GM21447 (cell line): ENCODE data around the gene SRC.

Source experiments
- ATAC-seq: cut with Tn5 transposase; IDR thresholded peaks from one replicate; pipeline ENCODE4 v1.9.1; 2021; ENCODE audit not compliant: unreplicated experiment

Gene SRC

DNA sequence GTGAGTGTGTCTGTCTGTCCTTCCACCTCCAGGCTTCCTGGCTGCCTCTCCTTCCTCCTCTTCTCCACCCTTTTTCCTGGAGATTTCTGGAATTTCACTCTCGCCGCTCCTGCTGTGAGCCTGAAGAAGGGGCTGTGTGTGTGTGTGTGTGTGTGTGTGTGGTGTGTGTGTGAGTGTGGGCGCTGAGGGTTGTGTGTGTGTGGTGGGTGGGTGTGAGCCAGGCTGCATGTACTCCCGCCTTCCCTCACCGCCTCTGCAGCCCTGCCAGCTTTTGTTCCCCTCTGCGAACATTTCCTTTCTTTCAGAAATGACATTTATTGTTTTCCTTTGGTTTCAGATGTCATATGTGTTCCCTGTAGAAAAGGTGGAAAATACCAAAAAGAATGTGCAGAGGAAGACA lies 76.0 kb downstream of the SRC start:
- no peak for ATAC-seq

DNA sequence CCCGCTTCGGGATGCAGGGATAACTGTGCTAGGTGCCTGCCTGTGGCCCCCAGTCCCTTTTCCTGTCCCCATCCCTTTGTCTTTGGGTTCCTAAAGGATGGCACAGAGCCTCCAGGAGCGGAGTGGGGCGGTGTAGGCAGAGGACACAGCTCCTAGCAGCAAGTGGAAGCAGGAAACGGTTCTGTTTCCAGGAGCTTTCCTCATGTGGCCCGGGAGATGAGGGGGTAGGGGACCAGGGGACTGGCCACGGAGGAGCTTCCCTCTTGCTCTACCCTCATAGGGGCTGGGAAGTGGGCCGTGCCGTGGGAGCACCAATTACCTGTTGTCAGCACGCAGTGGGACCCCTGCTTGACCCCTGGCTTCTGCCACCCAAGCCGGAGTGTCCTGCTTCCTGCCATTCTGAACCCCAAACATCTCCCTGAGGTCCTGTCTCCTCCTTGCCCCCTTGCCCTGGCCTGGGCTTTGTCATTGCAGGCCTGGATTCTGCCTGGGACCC lies 76.9 kb downstream of the SRC start:
- no peak for ATAC-seq

DNA sequence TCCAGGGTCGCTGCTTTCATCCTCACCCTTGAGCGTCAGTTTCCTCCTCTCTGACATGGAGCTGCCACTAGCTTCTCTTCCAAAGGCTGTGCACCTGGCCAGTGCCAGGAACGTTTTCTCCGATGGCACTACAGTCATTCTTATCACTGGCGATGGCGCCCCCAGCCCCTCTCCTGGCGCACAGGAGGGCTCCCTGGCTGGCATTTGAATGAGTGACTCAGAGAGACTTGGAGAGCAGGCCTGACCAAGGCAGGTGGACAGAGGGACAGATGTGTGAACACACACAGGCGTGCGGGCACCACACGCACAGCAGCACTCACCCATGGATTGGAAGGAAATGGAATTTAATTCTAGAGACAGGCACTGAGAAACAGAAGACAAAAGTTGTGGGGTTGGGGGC lies 77.6 kb downstream of the SRC start:
- ATAC-seq = no peak

DNA sequence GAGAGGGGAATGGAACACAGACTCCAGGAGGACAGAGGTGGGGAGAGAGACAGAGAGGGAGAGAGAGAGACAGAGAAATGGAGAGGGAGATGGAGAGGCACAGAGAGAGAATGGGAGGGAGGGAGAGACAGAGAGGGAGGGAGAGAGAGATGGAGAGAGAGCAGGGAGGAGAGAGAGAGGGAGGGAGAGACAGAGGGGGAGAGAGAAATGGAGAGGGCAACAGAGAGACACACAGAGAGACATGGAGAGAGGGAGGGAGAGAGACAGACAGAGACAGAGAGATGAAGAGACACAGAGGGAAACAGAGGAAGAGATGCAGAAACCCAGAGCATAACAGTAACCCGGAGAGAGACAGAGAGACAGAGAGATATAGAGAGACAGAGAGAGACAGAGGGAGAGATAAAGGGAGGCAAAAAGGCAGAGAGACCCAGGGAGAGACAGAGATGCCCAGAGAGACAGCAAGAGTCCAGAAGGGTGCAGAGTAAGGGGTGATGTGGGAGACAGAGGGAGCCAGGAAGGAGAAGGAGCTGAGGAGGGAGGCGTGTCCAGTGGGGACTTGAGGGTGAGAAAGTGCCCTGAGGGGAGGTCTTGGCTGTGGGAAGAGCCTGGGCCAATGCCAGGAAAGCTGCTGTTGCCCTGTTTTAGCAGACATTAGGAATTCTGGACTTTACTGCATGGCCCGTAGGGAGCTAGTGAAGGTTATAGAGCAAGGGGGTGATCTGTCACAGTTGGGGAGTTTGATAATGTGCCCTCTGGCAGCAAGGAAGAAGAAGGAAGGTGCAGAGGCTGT lies 78.3 kb downstream of the SRC start:
- no peak for ATAC-seq

DNA sequence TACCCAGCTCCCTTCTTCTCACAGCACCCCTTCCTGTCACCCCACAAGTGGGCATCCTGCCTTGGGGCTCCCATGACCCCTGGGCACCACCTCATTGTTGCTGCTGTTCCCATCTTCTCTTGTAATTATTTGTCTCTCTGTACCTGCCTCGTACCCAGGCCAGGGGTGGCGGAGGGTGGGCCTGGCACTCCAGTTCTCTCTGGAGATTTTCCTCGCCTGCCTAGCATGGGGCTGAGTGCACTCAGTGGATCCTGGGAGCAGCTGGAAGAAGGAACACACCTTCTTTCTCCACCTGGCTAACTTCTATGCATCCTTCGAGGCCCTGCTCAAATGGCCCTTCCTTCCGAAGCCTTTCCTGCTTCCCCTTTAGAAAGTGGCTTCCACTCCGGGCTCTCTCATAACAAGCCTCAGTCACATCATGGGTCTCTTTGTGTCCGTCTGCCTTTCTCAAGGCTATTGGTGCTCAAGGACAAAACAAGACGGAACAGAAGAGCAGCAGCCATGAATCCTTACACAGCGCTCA lies 79.2 kb downstream of the SRC start:
- ATAC-seq = no peak

DNA sequence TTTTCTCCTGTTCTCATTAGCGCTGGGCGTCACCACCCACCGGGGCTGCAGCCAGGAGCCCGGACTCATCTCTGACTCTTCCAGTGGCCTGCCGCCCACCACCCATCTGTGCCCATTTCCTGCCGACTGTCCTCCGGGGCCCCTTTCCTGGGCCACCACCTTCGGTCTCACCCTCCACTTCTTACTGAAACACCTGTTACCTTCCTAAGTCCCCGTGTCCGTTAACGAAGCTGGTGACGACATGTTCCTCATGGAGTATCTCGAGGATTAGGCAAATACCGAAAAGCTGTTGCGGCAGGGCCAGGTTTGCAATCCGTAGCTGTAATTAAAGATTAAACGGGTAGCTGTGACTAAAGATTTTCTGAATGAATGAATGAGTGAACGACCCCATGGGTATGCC lies 80.2 kb downstream of the SRC start:
- ATAC-seq = no peak

DNA sequence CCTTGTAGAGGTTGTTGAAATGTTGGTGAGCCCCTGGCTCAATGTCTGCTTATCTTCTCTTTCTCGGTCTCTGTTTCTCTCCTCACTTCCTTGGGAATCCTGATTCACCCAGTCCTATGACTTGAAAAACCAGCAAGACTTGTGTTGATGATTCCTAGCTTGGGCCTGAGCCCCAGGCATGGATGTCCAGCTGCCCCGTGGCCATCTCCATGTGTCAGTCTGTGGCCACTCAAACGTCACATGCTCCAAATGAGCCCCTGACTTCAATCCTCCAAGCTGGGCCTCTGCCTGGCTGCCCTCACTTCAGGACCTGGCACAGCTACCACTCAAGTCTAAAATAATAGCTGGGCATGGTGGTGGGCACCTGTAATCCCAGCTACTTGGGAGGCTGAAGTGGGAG lies 81.0 kb downstream of the SRC start:
- ATAC-seq = no peak

DNA sequence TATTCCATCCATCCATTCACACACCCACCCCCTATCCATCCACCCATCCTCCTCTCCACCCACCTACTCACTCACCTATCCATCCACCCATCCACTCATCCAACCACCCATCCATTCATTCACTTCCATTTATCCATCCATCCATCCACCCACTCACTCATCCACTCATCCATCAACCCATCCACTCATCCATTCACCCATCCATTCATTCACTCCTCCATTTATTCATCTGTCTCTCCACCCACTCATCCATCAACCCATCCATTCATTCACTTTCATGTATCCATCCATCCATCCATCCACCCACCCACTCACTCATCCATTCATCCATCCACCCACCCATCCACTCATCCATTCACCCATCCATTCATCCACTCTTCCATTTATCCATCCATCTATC lies 84.1 kb downstream of the SRC start:
- ATAC-seq = no peak

DNA sequence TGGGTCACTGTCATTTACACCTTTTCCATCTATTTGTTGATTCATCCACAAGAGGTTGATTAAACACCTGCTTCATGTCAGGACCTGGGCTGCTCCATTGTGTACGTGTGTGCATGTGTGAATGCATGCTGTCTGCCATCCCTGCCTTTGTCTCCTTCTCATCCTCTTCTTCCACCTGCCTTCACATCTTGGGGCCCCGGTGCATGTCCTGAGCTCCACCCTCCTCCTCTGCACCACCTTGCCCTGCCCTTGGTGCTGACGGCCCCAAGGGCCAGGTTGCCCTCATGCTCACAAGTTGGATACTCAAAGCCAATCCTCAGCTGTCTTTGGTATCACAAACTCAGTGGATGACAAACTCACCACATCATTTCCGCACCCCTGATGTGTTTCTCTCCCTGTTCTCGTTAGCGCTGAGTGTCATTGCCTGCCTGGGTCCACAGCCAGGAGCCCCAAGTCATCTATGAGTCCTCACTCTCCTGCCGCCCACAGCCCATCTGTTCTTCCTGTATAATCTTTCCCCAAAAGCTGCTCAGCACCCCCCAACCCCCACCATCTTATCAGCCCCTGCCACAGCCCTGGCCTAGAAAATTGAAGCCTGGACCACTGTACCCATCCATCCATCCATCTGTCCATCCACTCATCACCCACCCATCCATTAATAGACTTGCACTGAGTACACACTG lies 85.0 kb downstream of the SRC start:
- ATAC-seq = no peak

DNA sequence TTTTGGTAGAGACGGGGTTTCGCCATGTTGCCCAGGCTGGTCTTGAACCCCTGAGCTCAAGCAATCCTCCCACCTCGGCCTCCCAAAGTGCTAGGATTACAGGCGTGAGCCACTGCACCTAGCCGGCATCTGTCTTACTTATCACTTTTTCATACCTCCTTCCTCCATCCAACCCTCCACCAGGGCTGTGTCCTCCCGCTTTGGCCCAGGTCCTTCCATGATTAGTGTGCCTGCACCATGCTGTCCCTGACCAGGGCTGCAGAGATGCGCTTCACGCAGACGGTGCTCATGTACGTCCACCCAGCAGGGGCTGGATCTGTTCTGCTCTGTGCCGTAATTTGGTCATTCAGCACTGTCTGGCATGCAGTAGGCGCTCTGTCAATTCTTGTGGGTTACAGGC lies 85.8 kb downstream of the SRC start:
- ATAC-seq = no peak

DNA sequence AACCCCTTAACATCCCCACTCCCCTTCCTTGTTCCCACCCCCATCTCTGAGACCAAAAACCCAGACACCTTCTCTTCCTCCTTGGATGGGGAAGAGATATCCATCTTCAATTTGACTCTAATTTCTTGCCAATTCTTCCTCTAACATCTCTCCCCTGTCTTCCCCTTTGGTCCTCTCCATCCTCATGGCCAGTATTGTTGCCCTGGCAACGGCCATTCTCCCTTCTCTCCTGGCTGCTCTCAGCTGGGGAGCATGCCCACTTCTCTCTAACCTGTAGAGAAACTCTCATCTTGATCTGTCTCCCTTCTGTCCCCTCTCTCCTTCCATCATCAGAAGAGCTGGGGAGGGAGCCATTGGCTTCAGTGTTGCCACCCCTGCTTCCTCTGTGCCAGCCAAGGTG lies 86.7 kb downstream of the SRC start:
- no peak for ATAC-seq

DNA sequence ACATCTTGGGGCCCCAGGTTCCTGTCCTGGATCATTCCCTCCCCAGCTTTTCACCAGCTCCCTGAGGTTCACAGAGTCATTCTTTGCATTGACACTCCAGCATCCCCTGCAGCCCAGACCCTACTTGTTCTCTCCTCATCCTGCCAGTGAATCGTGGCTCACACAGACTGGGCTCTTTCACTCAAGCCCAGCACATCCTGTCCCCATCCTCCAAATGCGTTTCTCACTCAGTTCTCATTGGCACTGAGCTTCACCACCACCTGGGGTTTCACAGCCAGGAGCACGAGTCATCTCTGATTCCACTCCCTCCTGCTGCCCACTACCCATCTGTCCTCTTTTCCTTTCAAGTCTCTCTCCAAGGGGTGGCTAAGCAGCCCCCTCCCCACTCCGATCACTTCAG lies 89.7 kb downstream of the SRC start:
- ATAC-seq = no peak

DNA sequence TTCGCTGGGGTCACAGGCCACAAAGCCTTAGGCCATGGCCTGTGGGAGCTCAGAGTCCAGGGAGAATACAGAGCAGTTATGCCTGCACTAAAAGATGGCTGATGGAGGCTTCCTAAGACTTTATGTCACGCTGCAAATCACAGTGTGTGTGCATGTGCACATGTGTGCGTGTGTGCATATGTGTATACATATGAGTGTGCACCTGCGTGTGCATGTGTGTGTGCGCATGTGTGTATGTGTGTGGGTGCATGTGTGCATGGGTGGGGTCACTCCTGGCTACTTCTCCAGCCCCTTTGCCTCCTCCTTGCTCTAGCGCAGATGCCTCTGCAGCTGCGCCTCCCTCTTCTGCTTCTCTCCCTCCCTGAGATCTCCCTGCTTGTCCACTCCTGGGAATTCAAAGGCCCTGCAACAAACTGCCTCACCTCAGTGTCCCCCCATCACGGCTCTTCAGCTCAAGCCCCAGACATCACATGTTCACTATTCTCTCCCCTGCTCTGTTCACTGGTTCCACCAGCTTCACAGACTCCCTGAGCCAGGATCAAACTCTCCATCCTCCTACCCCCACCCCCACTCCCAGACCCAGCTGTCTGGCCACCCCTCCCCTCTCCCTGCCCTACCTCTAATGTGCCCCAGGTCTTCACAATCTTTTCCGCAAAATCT lies 90.7 kb downstream of the SRC start:
- ATAC-seq = no peak

DNA sequence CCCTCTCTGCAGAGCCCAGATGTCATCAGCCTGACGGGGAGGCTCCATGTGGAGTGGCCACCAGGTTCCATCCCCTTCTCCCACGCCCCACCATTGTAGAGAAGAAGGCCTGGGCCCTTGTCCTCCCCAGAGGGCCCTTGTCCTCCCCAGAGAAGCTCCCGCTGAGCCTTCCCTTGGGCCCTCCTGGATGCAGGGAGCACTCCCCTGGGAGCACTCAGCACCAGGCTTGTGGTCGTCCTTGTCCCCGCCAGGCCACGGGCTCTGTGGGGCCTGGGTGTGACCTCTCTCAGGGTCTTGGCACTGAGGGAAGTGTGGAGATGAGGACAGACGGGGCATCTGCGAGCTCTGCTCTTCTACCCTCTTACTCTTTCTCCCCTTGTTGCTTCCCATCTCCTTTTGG lies 91.7 kb downstream of the SRC start:
- no peak for ATAC-seq

DNA sequence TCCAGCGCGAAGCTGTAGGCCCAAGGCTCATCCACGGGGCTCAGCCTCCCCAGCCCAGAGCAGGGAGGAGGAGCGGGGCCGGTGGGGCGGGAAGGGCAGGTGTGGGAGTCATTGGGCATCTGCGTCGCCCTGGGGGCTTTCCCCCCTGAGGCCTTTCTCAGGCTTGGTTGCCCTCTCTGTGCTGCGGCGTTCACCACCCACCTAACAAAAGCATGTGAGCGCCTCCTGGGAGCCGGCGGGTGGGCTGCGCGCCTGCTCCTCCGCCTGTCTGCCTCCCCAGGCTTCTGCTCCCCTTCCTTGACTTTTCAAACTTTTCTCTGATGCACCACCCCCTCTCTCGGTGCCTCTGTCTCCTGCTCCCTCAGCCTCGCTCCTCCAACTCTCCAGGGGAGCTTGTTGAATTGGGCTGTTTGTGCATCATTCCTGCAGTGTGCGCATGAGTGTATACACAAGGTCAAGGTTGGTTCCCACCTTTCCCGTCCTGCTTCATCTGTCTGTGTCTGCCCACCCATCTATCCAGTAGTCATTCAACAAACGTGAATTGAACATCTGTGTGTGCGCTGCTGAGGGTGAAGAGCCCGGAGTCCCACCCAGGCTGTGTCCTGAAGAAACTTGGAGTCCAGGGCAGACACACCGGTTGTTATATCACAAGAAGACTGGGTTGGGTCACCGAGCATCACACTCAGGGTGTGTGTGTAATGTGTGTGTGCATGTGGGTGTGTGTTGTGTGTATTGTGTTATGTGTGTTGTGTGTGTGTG lies 92.7 kb downstream of the SRC start:
- ATAC-seq = no peak

DNA sequence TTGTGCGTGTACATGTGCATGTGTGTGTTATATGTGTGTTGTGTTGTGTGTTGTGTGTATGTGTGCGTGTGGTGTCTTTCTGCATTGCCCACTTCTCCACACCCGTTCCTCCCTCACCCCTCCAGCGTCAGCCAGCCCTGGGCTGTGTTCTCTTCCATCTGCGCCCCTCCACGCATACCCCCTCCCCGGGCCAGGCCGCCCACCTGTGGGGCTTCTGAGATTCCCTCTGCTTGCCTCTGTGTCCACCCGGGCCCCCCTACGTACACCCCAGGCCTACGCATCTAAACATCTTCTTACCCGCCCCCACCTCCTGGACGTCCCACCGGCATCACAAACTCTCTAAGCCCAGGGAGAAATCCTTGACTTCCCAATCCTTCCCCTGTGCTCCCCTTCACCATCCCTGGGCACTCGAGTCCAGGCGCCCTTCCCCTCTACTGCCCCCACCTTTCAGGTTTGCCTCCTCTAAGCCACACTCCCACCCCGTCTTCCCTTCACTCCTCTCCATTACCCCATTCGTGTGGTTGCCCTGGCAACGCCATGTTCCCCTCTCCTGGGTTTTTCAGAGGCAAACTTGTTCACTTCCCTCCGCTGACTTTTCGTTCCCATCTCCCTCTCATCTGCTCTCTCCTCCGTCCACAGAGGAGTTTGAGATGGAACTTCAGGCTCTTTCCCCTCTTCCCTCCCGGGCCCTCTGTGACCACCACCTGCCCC lies 93.4 kb downstream of the SRC start:
- no peak for ATAC-seq

DNA sequence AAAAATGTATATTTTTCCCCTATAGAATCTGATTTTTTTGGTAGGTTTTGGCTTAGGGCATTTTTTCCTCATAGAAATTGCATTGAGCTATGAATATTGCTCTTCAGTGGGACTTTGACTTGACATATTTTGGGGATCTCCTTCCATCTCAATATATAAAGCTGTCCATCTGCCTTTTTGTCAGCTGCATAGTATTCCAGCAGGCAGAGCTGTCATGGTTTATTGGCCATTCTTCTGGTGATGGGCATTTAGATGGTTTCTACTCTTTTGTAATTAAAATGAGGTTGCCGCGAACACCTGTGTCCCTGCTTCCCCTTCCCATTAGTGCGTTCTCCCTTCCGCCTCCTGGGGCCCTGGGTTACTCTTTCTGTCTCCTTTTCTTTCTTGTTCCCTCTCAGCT lies 95.1 kb downstream of the SRC start:
- ATAC-seq = no peak

DNA sequence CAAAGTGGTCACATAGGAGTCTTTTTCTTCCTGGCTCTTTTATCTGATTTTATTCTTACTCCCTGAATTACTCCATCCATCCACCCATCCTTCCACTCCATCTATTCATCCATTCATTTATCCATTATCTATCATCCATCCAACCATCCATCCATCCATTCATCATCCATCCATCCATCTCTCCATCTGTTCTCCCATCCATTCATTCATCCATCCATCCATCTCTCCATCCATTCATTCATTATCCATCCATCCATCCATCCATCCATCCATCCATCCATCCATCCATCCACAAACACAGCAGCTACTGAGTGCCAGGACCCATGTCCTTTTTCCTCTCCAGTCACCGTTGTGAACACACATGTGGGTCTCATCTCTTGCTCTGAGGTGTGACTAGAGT lies 96.6 kb downstream of the SRC start:
- no peak for ATAC-seq

DNA sequence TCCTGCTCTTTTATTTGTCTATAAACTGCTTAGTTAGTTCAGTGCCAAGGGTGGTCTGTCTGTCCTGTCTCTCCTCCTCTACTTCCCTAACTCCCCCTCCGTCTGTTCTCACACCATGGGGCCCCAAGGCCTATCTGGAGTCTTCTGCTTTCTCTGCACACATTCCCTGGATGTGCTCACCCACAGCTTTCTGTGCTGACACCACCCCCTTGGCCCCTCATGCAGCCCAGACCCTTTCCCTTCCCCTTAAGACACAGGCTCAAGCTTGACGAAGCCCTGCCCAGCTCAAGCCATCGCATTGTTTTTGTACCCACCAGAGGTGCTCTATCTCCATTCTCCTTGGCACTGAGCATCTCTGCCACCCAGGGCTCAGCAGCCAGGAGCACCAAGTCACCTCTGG lies 97.0 kb downstream of the SRC start:
- no peak for ATAC-seq

DNA sequence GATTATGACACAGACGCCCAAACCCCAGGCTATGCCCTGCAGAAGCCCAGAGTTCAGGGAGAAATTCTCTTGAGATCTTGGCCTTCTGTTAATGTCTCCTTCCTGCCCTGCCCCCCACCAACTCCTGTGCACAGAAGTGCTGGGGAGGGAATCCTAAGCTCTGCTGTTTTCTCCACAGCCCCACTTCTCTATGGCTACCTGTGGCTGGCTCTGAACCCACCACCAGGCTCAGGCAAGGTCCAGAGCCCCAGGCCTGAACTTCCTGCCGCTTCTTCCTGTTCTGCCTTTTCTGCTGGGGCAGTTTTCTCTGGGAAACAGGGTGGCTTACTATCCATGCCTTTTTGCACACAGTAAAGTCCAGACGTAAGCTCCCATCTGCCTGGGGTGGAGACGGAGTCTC lies 97.7 kb downstream of the SRC start:
- ATAC-seq = no peak

DNA sequence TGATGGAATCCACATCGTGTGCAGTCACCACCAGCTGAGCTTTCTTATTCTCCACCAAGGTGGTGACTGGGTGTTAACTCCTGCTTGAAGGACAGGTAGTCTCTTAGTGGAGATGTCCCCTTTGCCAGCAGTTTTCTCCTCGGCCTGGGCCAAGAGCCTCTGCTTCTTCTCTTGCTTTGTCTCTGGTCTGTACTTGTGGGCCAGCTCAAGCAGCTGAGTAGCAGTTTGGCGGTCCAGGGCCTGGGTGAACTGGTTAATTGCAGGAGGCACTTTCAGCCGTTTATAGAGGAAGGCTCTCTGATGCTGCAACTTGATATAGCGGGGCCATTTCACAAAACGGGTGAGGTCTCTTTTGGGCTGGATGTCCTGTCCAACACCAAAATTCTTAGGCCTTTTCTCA lies 99.1 kb downstream of the SRC start:
- ATAC-seq = no peak
